ENCODE data around the gene ABCB7. TPM values are rescaled to one million over a fixed set of nuclear protein-coding genes. Genes with fewer than 3 reads are reported as not detected.
"Not testable (repeated sequence)": the region's sequence is repeated elsewhere in the genome, so short reads cannot be mapped to it uniquely, and the experiment has no call there.

The ABCB7 gene
- total RNA-seq, 1 experiment from 2014 or later, result 52.3 TPM

DNA sequence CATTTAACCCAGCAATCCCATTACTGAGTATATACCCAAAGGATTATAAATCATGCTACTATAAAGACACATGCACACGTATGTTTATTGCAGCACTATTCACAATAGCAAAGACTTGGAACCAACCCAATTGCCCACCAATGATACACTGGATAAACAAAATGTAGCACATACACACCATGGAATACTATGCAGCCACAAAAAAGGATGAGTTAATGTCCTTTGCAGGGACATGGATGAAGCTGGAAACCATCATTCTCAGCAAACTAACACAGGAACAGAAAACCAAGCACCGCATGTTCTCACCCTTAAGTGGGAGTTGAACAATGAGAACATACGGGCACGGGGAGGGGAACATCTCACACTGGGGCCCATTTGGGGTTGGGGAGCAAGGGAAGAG lies 27.0 kb downstream of the ABCB7 start:
- not testable (repeated sequence) for H3K4me3 ChIP-seq; DNase-seq; H3K9me3 ChIP-seq (replicated peaks); H3K27ac ChIP-seq; H3K36me3 ChIP-seq; H3K27me3 ChIP-seq
- peaks cover 13% of the 10 kb centered on the region for H3K4me1 ChIP-seq

DNA sequence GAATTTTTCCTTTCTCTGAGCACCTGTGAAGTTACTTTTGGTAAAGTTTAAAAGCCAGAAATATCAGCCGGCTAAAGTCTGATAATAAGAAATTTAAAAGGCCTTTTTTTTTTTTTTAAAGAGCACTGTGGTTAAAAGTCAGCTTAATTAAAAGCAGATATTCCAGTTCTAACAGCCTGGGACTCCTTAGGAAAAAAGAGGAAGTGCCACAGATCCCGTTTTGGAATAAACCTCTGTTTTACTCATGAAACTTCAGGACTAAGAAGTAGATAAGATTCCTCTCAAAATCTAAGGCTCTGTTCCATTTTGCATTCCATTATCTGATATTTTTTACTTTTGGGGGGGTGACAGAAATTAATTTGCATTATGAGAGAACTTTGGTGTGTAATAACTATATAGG lies 37.8 kb downstream of the ABCB7 start:
- H3K4me1 ChIP-seq, result no peaks in the 10 kb centered on the region
- H3K9me3 ChIP-seq (replicated peaks), result no peaks in the 10 kb centered on the region
- H3K36me3 ChIP-seq, result no peaks in the 10 kb centered on the region
- H3K4me3 ChIP-seq, result no peak overlapping the region
- H3K27ac ChIP-seq, result no peak overlapping the region
- DNase-seq, result no peak
- no peaks in the 10 kb centered on the region for H3K27me3 ChIP-seq

DNA sequence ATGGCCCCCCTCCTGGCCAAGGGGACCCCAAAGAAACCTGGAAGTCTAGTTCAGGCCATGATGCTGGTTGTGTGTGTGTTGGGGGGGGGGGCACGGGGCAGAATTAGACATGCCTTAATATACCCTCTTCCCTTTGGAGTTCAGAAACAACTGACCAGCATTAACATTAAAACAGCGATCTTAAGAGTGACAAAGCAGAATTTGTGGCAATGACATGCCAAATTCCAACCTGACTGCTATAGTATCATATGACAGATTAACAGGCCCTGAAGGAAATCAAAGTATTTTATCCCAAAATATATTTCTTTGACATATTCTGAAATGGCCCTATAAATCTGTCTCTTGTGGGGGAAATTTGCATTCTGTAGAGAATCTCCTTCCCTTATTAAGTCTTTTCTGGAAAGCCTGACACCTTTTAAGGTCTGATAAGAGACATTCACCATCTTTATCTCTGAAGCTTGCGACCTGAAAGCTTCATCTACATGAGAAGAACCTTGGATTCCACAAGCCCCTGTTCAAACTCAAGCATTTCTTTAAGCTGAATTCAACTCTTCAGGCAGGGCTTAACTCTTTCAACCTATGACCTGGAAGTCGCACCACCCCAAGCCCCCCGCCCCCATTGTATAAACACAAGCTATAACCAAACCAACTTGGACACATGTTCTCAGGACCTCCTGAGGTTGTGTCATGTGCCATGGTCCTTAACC lies 40.2 kb downstream of the ABCB7 start:
- H3K36me3 ChIP-seq, result peaks cover 4% of the 10 kb centered on the region
- no peaks in the 10 kb centered on the region for H3K4me1 ChIP-seq
- DNase-seq, result no peak
- H3K9me3 ChIP-seq (replicated peaks), result no peaks in the 10 kb centered on the region
- H3K27me3 ChIP-seq, result no peaks in the 10 kb centered on the region
- H3K4me3 ChIP-seq, result no peak overlapping the region
- no peak overlapping the region for H3K27ac ChIP-seq

DNA sequence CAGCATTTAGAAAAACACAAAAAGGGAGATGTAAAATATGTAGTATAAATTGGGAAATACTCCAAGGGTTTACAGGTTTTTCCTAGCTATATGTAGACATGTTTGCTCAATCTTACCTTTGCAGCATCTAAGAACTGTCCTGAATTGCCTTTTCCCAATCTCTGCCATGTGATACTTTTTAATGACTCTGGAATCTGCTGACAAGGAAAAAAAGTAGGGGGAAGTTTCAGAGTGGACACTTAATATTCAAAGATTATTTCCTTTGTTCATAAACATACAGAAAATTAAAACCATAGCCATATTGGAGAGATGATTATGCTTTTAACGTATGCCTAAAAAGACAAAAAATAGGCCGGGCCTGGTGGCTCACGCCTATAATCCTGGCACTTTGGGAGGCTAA lies 41.4 kb downstream of the ABCB7 start:
- no peak overlapping the region for H3K4me3 ChIP-seq
- peaks cover 4% of the 10 kb centered on the region for H3K36me3 ChIP-seq
- no peak for DNase-seq
- H3K9me3 ChIP-seq (replicated peaks), result no peaks in the 10 kb centered on the region
- H3K27me3 ChIP-seq, result no peaks in the 10 kb centered on the region
- H3K4me1 ChIP-seq, result no peaks in the 10 kb centered on the region
- no peak overlapping the region for H3K27ac ChIP-seq

DNA sequence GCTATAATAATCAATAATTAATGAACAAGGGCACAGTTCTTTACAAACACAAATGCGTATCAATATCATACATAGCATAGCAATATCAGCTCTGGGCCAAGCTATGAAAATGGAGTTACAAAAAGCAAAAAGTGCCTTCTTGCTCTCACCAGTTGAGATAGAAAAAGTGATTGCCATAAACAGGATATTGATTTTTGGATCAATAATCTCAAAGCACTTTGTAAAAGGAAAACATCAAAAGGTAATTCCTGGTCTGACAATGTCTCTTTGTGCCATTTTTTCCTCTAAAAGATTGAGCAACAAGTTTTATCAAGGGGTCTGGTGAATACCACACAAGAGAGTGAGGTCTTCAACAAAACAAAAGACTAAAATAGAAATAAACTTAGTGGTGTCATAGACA lies 42.4 kb downstream of the ABCB7 start:
- no peaks in the 10 kb centered on the region for H3K4me1 ChIP-seq
- no peak for DNase-seq
- no peaks in the 10 kb centered on the region for H3K9me3 ChIP-seq (replicated peaks)
- peaks cover 4% of the 10 kb centered on the region for H3K36me3 ChIP-seq
- no peak overlapping the region for H3K4me3 ChIP-seq
- H3K27ac ChIP-seq, result no peak overlapping the region
- H3K27me3 ChIP-seq, result no peaks in the 10 kb centered on the region

DNA sequence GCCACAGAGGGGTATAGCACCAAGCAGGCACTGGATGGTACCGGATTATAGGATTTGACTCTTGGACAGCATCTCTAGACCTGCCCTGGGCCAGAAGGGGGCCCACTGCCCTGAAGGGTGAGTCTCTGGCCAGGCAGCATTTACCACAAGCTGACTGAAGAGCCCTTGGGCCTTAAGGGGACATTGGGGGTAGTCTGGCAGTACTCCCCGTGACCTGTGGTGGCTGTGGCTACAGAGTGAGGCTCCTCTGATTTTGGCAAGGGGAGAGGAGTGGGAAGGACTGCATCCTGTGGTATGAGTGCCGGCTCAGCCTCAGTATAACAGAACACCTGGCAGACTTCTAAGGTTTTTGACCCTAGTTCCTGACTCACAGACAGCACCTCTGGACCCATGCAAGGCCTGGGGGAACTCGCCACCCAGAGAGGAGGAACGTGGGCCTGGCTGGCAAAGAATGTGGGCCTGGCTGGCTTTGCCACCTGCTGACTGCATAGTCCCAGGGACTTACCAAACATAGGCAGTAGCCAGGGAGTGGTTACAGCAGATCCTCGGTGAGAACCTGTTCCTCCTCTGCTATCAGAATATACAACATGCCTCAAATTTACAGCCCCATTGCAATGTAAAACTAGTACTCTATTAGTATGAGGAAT lies 48.1 kb downstream of the ABCB7 start:
- no peak for DNase-seq
- H3K36me3 ChIP-seq, result peaks cover 4% of the 10 kb centered on the region
- no peak overlapping the region for H3K27ac ChIP-seq
- no peaks in the 10 kb centered on the region for H3K9me3 ChIP-seq (replicated peaks)
- no peaks in the 10 kb centered on the region for H3K27me3 ChIP-seq
- H3K4me3 ChIP-seq, result no peak overlapping the region
- no peaks in the 10 kb centered on the region for H3K4me1 ChIP-seq

DNA sequence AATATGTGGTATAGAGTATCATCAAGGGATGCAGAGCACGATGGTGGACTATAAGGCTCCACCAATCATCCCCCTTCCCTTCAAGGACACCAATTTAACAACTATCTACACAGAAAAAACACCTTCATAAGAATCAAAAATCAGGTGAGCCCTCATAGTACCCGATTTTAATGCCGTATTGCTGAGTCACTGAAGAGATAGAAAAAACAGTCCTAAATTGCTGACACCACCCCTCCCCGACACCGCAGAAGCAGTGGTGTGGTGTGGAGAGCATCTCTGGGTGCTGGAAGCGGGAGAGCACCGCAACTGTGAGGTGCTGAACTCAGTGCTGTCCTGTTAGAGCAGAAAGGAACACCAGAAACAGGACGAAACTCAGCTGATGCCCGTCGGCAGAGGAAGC lies 49.3 kb downstream of the ABCB7 start:
- no peak overlapping the region for H3K4me3 ChIP-seq
- no peaks in the 10 kb centered on the region for H3K4me1 ChIP-seq
- no peak overlapping the region for H3K27ac ChIP-seq
- H3K27me3 ChIP-seq, result no peaks in the 10 kb centered on the region
- H3K36me3 ChIP-seq, result peaks cover 4% of the 10 kb centered on the region
- DNase-seq, result no peak
- no peaks in the 10 kb centered on the region for H3K9me3 ChIP-seq (replicated peaks)

DNA sequence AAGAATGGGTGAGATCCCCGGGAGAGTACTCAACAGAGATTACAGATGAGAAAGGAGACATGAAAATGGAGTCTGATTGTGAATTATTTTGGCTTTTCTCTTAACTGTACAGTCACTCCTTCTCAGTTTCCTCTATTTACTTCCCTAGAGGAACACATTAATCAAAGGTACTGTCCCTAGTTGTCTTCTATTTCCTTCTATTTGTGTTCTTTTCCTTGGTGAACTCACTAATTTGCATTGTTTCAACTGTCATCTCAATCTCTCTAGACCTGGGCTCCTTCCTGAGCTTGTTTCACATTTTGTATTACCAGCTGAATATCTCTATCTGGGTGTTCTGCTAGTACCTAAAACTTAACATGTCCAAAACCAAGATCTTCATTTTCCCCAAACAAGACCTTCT lies 59.8 kb downstream of the ABCB7 start:
- Histone ChIP-seq H3K27ac (no peak overlapping the region), H3K36me3 (peaks cover 10% of the 10 kb centered on the region), H3K4me1 (peaks cover 5% of the 10 kb centered on the region; the same call in 1 of the 2 replicates), H3K9me3 (replicated peaks) (no peaks in the 10 kb centered on the region), H3K4me3 (no peak overlapping the region), H3K27me3 (no peaks in the 10 kb centered on the region)
- no peak for DNase-seq

DNA sequence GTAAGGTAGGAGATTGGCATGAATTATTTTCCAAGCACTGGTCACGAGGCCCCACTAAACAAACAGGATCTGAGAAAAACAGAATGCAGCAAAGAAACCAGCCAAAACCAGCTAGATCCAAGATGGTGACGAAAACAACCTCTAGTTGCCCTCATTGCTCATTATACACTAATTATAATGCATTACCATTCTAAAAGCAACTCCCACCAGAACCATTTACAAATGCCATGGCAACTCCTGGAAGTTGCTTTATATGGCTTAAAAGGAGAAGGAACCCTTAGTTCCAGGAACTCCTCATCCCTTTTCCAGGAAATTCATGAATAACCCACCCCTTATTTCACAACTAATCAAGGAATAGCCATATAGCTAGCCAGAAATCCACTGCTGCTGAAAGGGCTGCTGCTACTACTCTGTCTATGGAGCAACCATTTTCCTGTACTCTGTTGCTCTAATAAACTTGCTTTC lies 69.3 kb downstream of the ABCB7 start:
- Histone ChIP-seq H3K4me3 (no peak overlapping the region), H3K9me3 (replicated peaks) (no peaks in the 10 kb centered on the region), H3K4me1 (no peaks in the 10 kb centered on the region), H3K27ac (no peak overlapping the region), H3K27me3 (no peaks in the 10 kb centered on the region), H3K36me3 (no peaks in the 10 kb centered on the region)
- no peak for DNase-seq

DNA sequence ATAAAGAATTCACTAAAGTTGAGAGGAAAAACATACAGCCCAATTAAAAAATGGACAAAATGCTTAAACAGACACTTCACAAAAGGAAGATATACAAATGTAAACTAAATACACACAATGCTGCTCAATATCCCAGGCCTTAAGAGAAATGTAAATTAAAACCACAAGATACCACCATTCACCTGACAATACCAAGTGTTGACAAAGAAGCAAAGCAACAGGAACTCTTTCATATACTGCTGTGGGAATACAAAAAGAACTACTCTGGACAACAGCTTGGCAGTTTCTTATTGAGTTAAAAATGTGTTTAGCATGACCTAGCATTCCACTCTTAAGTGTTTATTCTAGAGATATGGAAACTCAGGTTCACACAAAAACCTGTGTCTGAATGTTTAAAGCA lies 71.3 kb downstream of the ABCB7 start:
- no peaks in the 10 kb centered on the region for H3K27me3 ChIP-seq
- no peak for DNase-seq
- H3K4me3 ChIP-seq, result no peak overlapping the region
- H3K4me1 ChIP-seq, result no peaks in the 10 kb centered on the region
- no peaks in the 10 kb centered on the region for H3K9me3 ChIP-seq (replicated peaks)
- H3K27ac ChIP-seq, result no peak overlapping the region
- no peaks in the 10 kb centered on the region for H3K36me3 ChIP-seq

DNA sequence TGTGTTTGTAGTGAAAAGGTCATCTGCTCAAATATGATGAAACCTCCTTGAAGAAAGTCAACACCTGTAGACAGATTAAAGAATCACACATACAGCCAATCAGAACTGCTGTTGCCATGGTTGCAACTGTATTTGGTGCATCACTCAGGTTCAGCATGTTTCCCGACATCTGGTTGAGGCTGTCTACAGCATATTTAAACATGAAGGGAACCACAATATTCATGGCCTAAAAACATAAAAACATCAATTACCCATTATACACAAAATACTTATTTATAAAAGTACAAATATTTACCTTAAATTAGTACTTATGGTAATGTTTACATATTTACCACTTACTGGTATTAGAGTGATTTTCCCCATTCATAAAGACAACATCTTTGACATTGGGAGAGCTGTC lies 79.7 kb downstream of the ABCB7 start:
- no peaks in the 10 kb centered on the region for H3K4me1 ChIP-seq
- H3K27ac ChIP-seq, result no peak overlapping the region
- no peaks in the 10 kb centered on the region for H3K9me3 ChIP-seq (replicated peaks)
- H3K27me3 ChIP-seq, result no peaks in the 10 kb centered on the region
- no peak for DNase-seq
- H3K4me3 ChIP-seq, result no peak overlapping the region
- no peaks in the 10 kb centered on the region; the same call in 1 of the 2 replicates for H3K36me3 ChIP-seq

DNA sequence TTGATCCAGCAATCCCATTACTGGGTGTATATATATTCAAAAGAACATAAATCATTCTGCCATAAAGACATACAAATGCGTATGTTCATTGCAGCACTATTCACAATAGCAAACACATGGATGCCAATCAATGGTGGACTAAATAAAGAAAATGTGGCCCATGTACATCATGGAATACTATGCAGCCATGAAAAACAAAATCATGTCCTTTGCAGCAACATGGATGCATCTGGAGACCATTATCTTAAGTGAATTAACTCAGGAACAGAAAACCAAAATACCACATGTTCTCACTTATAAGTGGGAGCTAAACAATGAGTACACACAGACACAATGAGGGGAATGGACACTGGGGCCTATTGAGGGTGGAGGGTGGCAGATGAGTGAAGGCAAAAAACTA lies 81.6 kb downstream of the ABCB7 start:
- Histone ChIP-seq H3K36me3 (peaks cover 2% of the 10 kb centered on the region; the same call in 1 of the 2 replicates), H3K4me3 (no peak overlapping the region), H3K27ac (no peak overlapping the region), H3K4me1 (no peaks in the 10 kb centered on the region), H3K9me3 (replicated peaks) (no peaks in the 10 kb centered on the region), H3K27me3 (no peaks in the 10 kb centered on the region)
- DNase-seq, result no peak

DNA sequence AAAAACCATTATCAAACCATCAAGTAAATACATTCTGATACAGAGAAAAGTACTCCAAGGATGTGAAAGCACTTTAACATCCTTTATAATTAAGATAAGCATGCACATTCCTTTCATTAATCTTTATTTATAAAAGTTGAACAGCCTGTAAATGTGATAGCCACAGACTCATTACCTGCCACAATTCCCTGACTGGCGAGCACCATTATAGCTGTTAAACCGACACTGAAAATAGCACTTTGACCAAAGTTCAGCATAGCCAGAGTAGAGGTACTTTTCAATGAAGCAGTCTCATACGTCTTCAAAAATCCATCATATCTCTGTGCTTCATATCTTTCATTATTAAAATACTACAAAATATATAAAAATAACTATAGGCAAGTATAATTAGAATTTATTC lies 84.7 kb downstream of the ABCB7 start:
- H3K4me3 ChIP-seq, result no peak overlapping the region
- H3K9me3 ChIP-seq (replicated peaks), result no peaks in the 10 kb centered on the region
- H3K27ac ChIP-seq, result no peak overlapping the region
- peaks cover 4% of the 10 kb centered on the region; the same call in 1 of the 2 replicates for H3K36me3 ChIP-seq
- no peaks in the 10 kb centered on the region for H3K4me1 ChIP-seq
- no peak for DNase-seq
- no peaks in the 10 kb centered on the region for H3K27me3 ChIP-seq

DNA sequence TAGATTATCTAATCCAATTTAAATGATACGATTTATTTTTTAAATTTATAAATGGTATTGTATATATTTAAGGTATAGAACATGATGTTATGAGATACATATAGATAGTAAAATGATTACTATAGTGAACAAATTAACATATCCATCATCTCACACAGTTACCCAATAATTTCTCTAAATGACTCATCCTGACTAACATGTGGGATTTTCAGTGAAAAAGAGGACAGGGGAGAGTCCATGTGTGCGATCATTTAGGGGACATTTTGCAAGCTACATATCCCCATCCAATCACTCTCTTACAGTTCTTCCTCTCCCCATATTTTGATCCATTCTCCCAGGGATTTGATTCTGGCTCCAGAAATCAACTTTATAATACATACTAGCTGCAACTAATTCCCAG lies 88.2 kb downstream of the ABCB7 start:
- no peak overlapping the region for H3K27ac ChIP-seq
- H3K4me3 ChIP-seq, result no peak overlapping the region
- H3K4me1 ChIP-seq, result no peaks in the 10 kb centered on the region
- peaks cover 4% of the 10 kb centered on the region; the same call in 1 of the 2 replicates for H3K36me3 ChIP-seq
- H3K9me3 ChIP-seq (replicated peaks), result no peaks in the 10 kb centered on the region
- DNase-seq, result no peak
- H3K27me3 ChIP-seq, result no peaks in the 10 kb centered on the region

DNA sequence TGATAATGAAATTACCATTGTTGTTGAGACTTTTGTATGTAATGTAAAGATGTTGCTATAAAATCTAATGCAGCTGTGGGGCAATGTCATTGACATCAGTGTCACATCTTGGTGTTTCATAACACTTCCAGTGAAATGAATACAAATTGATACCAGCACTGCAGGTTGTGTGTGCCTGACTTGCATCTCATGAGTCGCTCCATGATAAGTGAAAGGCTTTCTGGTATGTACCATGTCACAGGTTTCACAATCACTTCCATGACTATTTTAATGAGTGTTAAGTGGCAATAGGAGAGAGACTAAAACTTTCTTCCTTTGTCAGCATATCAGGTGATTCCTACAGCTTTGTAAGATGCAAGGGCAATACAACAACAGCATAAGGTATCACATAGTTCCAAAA lies 94.4 kb downstream of the ABCB7 start:
- DNase-seq, result no peak
- Histone ChIP-seq H3K4me1 (no peaks in the 10 kb centered on the region), H3K27me3 (no peaks in the 10 kb centered on the region), H3K27ac (no peak overlapping the region), H3K9me3 (replicated peaks) (no peaks in the 10 kb centered on the region), H3K36me3 (peaks cover 8% of the 10 kb centered on the region; the same call in 1 of the 2 replicates), H3K4me3 (no peak overlapping the region)

DNA sequence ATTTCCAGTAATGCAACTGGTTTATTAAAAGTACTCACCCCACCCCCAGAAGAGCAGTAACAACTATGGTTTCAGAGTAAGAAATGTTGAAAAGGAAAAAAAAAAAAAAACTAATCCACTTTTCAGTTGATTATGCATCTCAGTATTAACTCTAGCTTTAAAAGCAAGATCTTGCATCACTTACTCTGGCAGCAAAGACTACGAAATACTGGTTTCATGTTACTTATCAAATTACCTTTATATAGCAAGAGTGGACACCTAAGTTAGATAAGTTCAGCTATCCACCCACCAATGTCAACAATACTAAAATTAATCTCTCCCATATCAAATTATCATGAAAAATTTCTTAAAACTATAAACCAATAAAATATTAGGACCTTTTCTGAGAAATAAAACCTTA lies 105.0 kb downstream of the ABCB7 start:
- H3K4me1 ChIP-seq, result no peaks in the 10 kb centered on the region
- no peak overlapping the region for H3K4me3 ChIP-seq
- H3K27ac ChIP-seq, result no peak overlapping the region

More for the DNA sequence above, 105.0 kb downstream of the ABCB7 start:
- peaks cover 2% of the 10 kb centered on the region; the same call in 1 of the 2 replicates for H3K36me3 ChIP-seq
- DNase-seq, result no peak
- H3K27me3 ChIP-seq, result no peaks in the 10 kb centered on the region
- no peaks in the 10 kb centered on the region for H3K9me3 ChIP-seq (replicated peaks)

All from SJCRH30 (cell line).